Measurements from ENCODE around the gene PTAR1. TPM values are rescaled to one million over a fixed set of nuclear protein-coding genes. Genes with fewer than 3 reads are reported as not detected.

The PTAR1 gene
- total RNA-seq, 2 donors from 2014 or later = 73.7 to 81.6 TPM

DNA sequence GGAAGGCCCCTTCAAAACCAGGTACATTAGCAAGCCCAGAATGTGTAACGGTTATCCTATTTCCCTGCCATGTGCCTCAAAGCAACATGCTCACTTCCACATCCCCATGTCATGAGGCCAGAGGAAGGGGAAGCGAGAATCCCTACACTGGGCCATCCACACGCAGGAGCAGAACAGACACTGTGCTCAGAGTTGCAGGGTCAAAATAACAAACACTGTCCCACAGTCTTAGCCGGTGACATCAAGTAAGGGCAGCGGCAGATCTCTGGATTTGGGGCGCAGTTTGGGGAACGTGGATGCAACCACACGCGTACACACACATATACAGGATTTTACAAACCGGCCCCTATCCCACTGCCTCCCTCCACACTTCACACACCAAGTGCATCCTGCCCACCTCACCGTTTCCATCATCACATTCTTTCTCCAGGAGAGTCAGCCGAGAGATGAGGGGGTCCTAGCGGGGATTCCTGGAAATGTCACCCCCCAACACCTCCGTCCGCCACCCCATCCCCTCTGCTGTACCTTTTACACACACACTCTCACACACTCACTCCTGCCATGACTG is 88.4 kb downstream of the PTAR1 start:
- 66 to 85% methylated on average over 9 to 15 of the region's 15 CpGs for whole genome bisulfite sequencing, 2 experiments (ENCODE audit: insufficient coverage in 1 of 2, insufficient read length in 1 of 2)
- H3K9me3 ChIP-seq (ENCODE audit: control insufficient read depth, low read length) = no peaks in the 10 kb centered on the region
- Mint-ChIP-seq H3K27ac (no peak overlapping the region), H3K4me1 (peaks cover 13% of the 10 kb centered on the region), H3K9me3 (no peaks in the 10 kb centered on the region), H3K27me3 (ENCODE audit: insufficient read depth) (no peaks in the 10 kb centered on the region), H3K36me3 (ENCODE audit: low read depth) (no peaks in the 10 kb centered on the region), H3K4me3 (peak overlapping the region; percentile 64)
- no peak for DNase-seq
- no peaks in the 10 kb centered on the region for H3K4me1 ChIP-seq (ENCODE audit: control insufficient read depth, insufficient read depth, low read length)
- H3K27ac ChIP-seq (ENCODE audit: low read depth, low read length) = no peak overlapping the region
- peaks cover 33% of the 10 kb centered on the region for H3K27me3 ChIP-seq (ENCODE audit: control insufficient read depth, insufficient read depth, low read length, poor library complexity, severe bottlenecking)
- no peaks in the 10 kb centered on the region for H3K36me3 ChIP-seq (ENCODE audit: control insufficient read depth, insufficient read depth, low read length)
- no peak overlapping the region for H3K9ac ChIP-seq (ENCODE audit: extremely low read depth, low read length, poor library complexity, severe bottlenecking)
- TF ChIP-seq, protein P1, sequence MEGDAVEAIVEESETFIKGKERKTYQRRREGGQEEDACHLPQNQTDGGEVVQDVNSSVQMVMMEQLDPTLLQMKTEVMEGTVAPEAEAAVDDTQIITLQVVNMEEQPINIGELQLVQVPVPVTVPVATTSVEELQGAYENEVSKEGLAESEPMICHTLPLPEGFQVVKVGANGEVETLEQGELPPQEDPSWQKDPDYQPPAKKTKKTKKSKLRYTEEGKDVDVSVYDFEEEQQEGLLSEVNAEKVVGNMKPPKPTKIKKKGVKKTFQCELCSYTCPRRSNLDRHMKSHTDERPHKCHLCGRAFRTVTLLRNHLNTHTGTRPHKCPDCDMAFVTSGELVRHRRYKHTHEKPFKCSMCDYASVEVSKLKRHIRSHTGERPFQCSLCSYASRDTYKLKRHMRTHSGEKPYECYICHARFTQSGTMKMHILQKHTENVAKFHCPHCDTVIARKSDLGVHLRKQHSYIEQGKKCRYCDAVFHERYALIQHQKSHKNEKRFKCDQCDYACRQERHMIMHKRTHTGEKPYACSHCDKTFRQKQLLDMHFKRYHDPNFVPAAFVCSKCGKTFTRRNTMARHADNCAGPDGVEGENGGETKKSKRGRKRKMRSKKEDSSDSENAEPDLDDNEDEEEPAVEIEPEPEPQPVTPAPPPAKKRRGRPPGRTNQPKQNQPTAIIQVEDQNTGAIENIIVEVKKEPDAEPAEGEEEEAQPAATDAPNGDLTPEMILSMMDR (conservative IDR thresholded peaks at IDR 0.05) = no peak
- H3K4me3 ChIP-seq (ENCODE audit: low read length) = peak overlapping the region; percentile 62

DNA sequence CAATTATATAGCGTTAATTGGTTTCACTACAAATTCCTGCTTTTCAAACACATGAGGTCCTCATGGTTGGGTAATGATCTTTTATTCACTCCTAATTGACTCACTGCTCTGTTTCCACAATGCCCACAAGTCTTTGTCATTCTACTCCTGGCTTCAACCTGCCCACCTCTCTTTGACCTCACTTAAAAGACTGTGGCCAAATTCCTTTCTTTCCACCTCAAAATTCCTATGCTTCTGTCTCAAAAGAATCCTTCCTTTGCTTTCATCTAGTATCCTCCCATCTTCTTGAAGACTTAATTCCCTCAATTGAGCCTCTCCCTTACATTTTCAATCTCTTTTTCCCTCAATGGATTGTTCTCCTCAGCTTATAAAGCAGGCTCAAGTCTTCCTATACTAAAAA is 92.5 kb downstream of the PTAR1 start:
- H3K27me3 ChIP-seq (ENCODE audit: control insufficient read depth, insufficient read depth, low read length, poor library complexity, severe bottlenecking) = peaks cover 33% of the 10 kb centered on the region
- peaks cover 12% of the 10 kb centered on the region for H3K4me1 Mint-ChIP-seq
- H3K27me3 Mint-ChIP-seq (ENCODE audit: insufficient read depth) = no peaks in the 10 kb centered on the region
- H3K9ac ChIP-seq (ENCODE audit: extremely low read depth, low read length, poor library complexity, severe bottlenecking) = no peak overlapping the region
- no peaks in the 10 kb centered on the region for H3K36me3 ChIP-seq (ENCODE audit: control insufficient read depth, insufficient read depth, low read length)
- no peak overlapping the region for H3K4me3 ChIP-seq (ENCODE audit: low read length)
- 100% methylated on average over 1 of the region's 1 CpG; no CpG with 5 or more reads in 1 of the 2 experiments for WGBS, 2 experiments (ENCODE audit: insufficient coverage in 1 of 2, insufficient read length in 1 of 2)
- no peak overlapping the region for H3K27ac Mint-ChIP-seq
- TF ChIP-seq, protein P1 (conservative IDR thresholded peaks at IDR 0.05) = no peak
- no peaks in the 10 kb centered on the region for H3K36me3 Mint-ChIP-seq (ENCODE audit: low read depth)
- H3K27ac ChIP-seq (ENCODE audit: low read depth, low read length) = no peak overlapping the region
- peaks cover 4% of the 10 kb centered on the region for H3K4me1 ChIP-seq (ENCODE audit: control insufficient read depth, insufficient read depth, low read length)
- no peaks in the 10 kb centered on the region for H3K9me3 Mint-ChIP-seq
- no peak for DNase-seq
- no peaks in the 10 kb centered on the region for H3K9me3 ChIP-seq (ENCODE audit: control insufficient read depth, low read length)
- no peak overlapping the region for H3K4me3 Mint-ChIP-seq

DNA sequence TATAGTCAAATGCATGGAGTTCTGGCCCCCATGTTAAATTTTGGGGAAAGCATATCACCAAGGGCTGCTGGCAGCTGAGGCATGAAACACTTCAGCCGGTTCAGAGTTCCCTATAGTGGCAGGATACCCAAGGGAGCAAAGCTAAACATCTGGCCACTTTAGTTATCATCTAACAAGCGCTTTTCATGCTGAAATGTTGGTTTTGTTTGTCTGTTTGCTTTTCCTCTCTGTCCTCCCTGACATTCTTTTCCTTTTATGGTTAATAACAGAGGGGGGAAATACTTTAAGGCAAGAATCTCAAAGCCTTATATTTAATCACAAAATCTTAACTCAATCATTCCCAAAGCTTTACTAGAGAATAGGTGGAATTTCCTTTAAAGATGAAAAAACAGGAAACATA is 99.5 kb downstream of the PTAR1 start:
- 56 to 83% methylated on average over 1 to 2 of the region's 2 CpGs for WGBS, 2 experiments (ENCODE audit: insufficient coverage in 1 of 2, insufficient read length in 1 of 2)
- no peaks in the 10 kb centered on the region for H3K36me3 Mint-ChIP-seq (ENCODE audit: low read depth)
- H3K9me3 Mint-ChIP-seq = no peaks in the 10 kb centered on the region
- no peak overlapping the region for H3K27ac Mint-ChIP-seq
- no peaks in the 10 kb centered on the region for H3K27me3 ChIP-seq (ENCODE audit: control insufficient read depth, insufficient read depth, low read length, poor library complexity, severe bottlenecking)
- H3K4me1 ChIP-seq (ENCODE audit: control insufficient read depth, insufficient read depth, low read length) = peaks cover 8% of the 10 kb centered on the region
- no peaks in the 10 kb centered on the region for H3K27me3 Mint-ChIP-seq (ENCODE audit: insufficient read depth)
- H3K27ac ChIP-seq (ENCODE audit: low read depth, low read length) = no peak overlapping the region
- H3K4me3 Mint-ChIP-seq = no peak overlapping the region
- no peak overlapping the region for H3K9ac ChIP-seq (ENCODE audit: extremely low read depth, low read length, poor library complexity, severe bottlenecking)
- peaks cover 17% of the 10 kb centered on the region for H3K4me1 Mint-ChIP-seq
- H3K36me3 ChIP-seq (ENCODE audit: control insufficient read depth, insufficient read depth, low read length) = no peaks in the 10 kb centered on the region
- DNase-seq = no peak
- TF ChIP-seq, protein P1 (conservative IDR thresholded peaks at IDR 0.05) = no peak
- no peaks in the 10 kb centered on the region for H3K9me3 ChIP-seq (ENCODE audit: control insufficient read depth, low read length)
- no peak overlapping the region for H3K4me3 ChIP-seq (ENCODE audit: low read length)

Other genes starting within 250 kb of the PTAR1 start
- under 1 TPM; 0.51 to 0.75 TPM for gene APBA1, start 87.6 kb downstream of the PTAR1 start, total RNA-seq
- 10 to 100 TPM in 1 of 2 donors, 1 to 10 TPM in 1; 5.7 to 48.9 TPM for gene CFAP95, start 60.8 kb upstream of the PTAR1 start, total RNA-seq